Measurements from ENCODE around the gene CLIP4. TPM values are rescaled to one million over a fixed set of nuclear protein-coding genes. Genes with fewer than 3 reads are reported as not detected.
"Not testable (repeated sequence)": the region's sequence is repeated elsewhere in the genome, so short reads cannot be mapped to it uniquely, and the experiment has no call there.

CLIP4 gene
- total RNA-seq, 2 experiments from 2014 or later = 36.2 to 42.6 TPM

DNA sequence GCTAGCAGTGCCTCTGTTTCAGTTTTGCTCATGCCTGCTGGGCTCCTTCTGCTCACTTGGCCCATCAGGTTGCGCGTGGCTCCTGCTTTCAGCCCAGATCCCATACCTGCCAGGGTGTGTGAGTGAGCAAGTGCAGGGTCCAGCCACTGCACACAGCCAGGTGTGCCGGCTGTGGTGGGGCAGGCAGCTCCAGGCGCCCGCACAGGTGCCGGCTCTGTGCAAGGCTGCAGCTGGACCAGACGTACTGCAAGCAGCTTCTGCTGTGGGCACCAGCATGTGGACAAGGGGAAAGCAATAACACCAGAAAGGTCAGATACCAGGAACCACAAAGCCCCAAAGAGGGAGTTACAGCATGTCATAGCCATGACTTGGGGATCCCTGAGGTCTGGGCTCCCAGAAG lies 35.3 kb upstream of the CLIP4 start:
- peaks cover 5% of the 10 kb centered on the region for H3K27me3 Mint-ChIP-seq
- DNase-seq (no peak), ATAC-seq (ENCODE audit: low read depth) (no peak)
- POLR2A ChIA-PET = no interaction called here
- H3K27ac Mint-ChIP-seq = no peak overlapping the region
- H3K4me3 Mint-ChIP-seq = no peak overlapping the region
- no peaks in the 10 kb centered on the region for H3K4me1 Mint-ChIP-seq
- peaks cover 1% of the 10 kb centered on the region for H3K9me3 Mint-ChIP-seq
- no peaks in the 10 kb centered on the region for H3K36me3 Mint-ChIP-seq

DNA sequence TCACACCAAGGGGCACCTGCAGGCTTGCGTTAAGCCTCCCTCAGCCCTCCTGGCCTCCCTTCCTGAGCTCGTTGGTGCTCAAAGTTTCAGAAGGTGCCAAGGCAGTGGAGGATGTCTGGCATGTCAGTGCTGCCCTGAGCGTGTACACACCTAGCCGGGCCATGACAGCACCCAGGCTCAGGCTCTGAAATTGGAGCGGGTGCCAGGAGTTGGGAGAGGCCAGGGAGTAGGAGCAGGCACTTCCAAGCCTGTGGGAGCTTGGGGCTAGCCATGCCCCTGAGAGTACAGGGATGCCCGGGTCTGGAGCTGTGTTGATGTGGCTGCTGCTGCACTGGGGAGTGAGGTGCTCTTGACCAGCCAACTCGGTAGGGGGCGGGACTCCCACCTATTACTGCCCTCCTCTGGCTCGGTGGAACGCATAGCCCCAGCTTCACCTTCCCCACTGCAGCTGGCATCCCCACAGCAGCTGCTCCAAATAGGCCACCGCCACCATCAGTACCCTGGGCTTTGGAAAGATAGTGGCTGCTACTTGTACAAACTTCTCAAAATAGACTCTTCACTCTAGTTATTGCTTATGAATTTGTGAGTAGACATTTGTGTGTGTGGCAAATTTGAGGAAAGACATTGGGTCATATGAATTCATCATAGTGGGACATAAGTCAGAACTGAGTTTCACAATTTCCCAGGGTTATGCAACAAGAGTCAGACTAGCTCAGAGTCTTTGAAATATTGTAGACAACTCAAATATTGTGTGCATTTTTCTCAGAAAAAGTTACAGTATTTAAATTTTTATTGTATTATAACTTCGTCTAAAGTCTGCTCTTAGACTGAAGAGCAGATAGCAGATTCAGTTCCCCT lies 34.1 kb upstream of the CLIP4 start:
- H3K4me1 Mint-ChIP-seq = no peaks in the 10 kb centered on the region
- H3K27ac Mint-ChIP-seq = no peak overlapping the region
- H3K9me3 Mint-ChIP-seq = peaks cover 1% of the 10 kb centered on the region
- ATAC-seq (ENCODE audit: low read depth) = no peak
- H3K36me3 Mint-ChIP-seq = no peaks in the 10 kb centered on the region
- no peak for DNase-seq
- H3K27me3 Mint-ChIP-seq = peaks cover 5% of the 10 kb centered on the region
- no peak overlapping the region for H3K4me3 Mint-ChIP-seq
- POLR2A ChIA-PET = no interaction called here

DNA sequence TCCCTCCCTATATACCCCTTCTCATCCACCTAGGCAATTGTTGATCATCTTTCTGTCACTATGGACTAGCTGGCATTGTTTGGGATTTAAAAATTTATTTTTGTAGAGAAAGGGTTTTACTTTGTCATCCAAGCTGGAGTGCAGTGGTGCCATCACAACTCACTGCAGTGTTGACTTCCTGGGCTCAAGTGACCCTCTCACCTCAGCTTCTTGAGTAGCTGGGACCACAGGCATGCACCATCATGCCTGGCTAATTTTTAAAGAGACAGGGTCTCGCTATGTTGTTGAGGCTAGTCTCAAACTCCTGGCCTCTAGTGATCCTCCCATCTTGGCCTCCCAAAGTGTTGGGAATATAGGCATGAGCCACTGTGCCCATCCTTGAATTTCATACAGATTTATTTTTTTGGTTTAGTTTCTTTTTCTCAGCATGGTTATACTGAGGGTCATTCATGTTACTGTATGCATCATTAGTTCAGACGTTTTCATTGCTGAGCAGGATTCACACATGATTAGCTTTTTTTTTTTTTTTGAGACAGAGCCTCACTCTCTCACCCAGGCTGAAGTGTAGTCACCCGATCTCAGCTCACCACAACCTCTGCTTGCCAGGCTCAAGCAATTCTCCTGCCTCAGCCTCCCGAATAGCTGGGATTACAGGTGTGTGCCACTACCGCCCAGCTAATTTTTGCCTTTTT lies 32.3 kb upstream of the CLIP4 start:
- Mint-ChIP-seq H3K9me3 (peaks cover 1% of the 10 kb centered on the region), H3K27me3 (peaks cover 5% of the 10 kb centered on the region), H3K27ac (no peak overlapping the region), H3K4me1 (no peaks in the 10 kb centered on the region), H3K4me3 (no peak overlapping the region), H3K36me3 (no peaks in the 10 kb centered on the region)
- POLR2A ChIA-PET = no interaction called here
- DNase-seq (no peak), ATAC-seq (ENCODE audit: low read depth) (no peak)

DNA sequence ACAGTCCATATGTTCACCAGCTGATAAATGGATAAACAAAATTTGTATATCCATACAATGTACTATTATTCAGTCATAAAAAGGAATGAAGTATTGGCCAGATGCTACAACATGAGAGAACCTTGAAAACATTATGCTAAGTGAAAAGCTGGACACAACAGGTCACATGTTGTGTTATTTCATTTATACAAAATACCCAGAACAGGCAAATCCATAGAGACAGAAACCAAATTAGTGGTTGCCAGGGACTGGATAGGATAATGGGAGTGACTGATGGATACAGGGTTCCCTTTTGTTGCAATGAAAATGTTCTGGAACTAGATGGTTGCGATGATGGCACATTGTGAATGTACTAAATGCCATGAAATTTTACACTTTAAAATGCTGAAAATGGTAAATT lies 30.7 kb upstream of the CLIP4 start:
- no peaks in the 10 kb centered on the region for H3K4me1 Mint-ChIP-seq
- no peaks in the 10 kb centered on the region for H3K9me3 Mint-ChIP-seq
- H3K27me3 Mint-ChIP-seq = peaks cover 5% of the 10 kb centered on the region
- ATAC-seq (ENCODE audit: low read depth) (no peak), DNase-seq (no peak)
- no peak overlapping the region for H3K4me3 Mint-ChIP-seq
- no peak overlapping the region for H3K27ac Mint-ChIP-seq
- POLR2A ChIA-PET = no interaction called here
- no peaks in the 10 kb centered on the region for H3K36me3 Mint-ChIP-seq

DNA sequence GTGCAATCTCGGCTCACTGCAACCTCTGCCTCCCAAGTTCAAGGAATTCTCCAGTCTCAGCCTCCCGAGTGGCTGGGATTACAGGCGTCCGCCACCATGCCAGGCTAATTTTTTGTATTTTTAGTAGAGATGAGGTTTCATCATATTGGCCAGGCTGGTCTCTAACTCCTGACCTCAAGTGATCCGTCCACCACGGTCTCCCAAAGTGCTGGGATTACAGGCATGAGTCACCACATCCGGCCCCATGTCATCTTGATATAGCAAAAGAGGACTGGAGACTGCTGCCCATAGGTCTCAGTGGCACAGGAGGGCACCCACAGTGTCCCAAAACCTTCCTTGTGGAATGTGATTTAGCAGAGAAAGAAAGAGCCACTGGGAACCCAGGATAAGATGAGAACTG lies 24.9 kb upstream of the CLIP4 start:
- not testable (repeated sequence) for ATAC-seq (ENCODE audit: low read depth); H3K4me3 Mint-ChIP-seq
- peaks cover 11% of the 10 kb centered on the region for H3K27me3 Mint-ChIP-seq

DNA sequence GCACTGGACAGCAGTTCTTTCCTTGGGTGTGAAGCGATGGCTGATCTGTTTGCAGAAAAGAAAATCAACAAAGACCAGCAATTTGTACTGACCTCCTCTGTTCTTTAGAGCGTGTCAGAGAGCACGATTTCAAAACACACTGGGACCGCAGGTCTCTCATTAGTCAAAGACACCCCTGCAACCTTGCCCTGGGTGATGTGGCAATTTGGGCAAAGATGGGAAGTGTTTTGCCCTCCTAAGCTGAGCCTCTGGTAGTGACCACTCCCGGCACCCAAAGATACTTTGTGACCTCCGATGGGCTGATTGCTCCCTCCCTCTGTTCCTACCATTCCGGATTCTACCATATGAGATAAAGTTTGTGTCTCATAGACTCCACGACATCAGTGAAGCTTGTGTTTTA lies 18.2 kb upstream of the CLIP4 start:
- Mint-ChIP-seq H3K36me3 (no peaks in the 10 kb centered on the region), H3K4me3 (no peak overlapping the region), H3K27ac (no peak overlapping the region), H3K9me3 (no peaks in the 10 kb centered on the region), H3K27me3 (peaks cover 6% of the 10 kb centered on the region), H3K4me1 (no peaks in the 10 kb centered on the region)
- no peak for DNase-seq
- POLR2A ChIA-PET = no interaction called here
- ATAC-seq (ENCODE audit: low read depth) = no peak

More for the DNA sequence above, 24.9 kb upstream of the CLIP4 start:
- H3K27ac Mint-ChIP-seq, H3K9me3 Mint-ChIP-seq, DNase-seq, POLR2A ChIA-PET, H3K36me3 Mint-ChIP-seq, H3K4me1 Mint-ChIP-seq: not testable (repeated sequence)

DNA sequence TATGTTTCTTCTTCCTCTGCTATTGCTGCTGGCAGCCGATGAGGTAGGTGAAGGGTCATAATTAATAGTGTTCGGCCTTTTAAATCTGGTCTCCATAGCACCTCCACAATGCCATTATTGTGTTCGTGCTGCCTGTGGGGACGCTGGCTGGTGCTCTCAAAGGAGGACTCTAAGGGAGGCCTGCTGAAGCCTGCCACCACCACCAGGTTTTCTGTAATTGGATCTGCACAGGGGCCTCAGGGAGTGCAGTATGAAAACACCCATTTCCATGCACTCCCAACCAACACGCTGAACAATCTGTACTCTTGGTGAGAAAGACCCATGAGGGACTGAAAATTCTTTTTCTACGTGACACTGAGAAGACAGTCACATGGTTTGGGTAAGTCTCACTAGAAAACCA lies 17.6 kb upstream of the CLIP4 start:
- ATAC-seq (ENCODE audit: low read depth) = no peak
- POLR2A ChIA-PET = no interaction called here

DNA sequence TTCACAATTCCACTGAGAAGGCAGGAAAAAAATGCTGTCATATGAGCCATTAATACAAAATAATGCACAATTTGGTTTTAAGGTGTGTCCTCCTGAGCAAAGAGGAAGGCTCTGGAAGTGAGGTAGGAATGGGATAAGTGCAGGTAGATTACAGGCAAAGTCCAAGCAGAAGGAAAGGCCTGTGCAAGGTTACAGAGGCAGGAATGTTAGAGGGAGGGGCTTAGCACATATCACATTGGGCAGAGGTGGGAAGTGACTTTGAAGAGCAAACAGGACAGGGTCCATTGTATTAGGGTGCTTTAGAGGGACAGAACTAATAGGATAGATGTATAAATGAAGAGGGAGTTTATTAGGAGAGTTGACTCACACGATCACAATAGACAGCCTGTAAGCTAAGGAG lies 14.7 kb upstream of the CLIP4 start:
- Mint-ChIP-seq H3K4me3 (no peak overlapping the region), H3K36me3 (no peaks in the 10 kb centered on the region), H3K27ac (no peak overlapping the region), H3K27me3 (peaks cover 6% of the 10 kb centered on the region), H3K9me3 (no peaks in the 10 kb centered on the region), H3K4me1 (peaks cover 3% of the 10 kb centered on the region)
- no peak for ATAC-seq (ENCODE audit: low read depth)
- POLR2A ChIA-PET = no interaction called here
- no peak for DNase-seq

More for the DNA sequence above, 17.6 kb upstream of the CLIP4 start:
- DNase-seq = no peak
- Mint-ChIP-seq H3K9me3 (no peaks in the 10 kb centered on the region), H3K4me1 (peaks cover 1% of the 10 kb centered on the region), H3K27me3 (peaks cover 6% of the 10 kb centered on the region), H3K36me3 (no peaks in the 10 kb centered on the region), H3K4me3 (no peak overlapping the region), H3K27ac (no peak overlapping the region)

DNA sequence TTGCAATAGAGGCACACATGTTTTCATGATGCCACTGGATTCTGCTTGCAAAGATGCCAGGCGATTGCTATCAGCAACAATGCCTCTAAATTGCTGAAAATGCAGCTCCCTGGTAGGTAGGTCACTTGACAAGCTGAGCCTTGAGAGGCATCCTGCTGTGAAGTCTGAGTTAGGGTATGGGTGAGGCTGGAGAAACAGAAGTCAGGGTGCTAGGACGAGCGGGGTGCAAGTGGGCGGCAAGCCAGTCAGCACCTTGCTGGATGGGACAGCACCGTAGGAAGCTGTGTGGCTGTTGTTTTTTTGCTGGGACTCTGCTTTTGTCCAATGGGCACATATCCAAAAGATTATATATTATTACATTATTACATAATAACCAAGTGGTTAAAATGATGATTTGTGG lies 10.5 kb upstream of the CLIP4 start:
- H3K9me3 Mint-ChIP-seq = no peaks in the 10 kb centered on the region
- POLR2A ChIA-PET = interaction anchor here (1.7 kb wide), 1 partner anchor 9 kb away, joined by 4 read pairs; no protein-coding TSS in a partner anchor
- peaks cover 6% of the 10 kb centered on the region for H3K27me3 Mint-ChIP-seq
- H3K36me3 Mint-ChIP-seq = no peaks in the 10 kb centered on the region
- no peak overlapping the region for H3K4me3 Mint-ChIP-seq
- no peak for DNase-seq
- ATAC-seq (ENCODE audit: low read depth) = no peak
- no peak overlapping the region for H3K27ac Mint-ChIP-seq
- H3K4me1 Mint-ChIP-seq = peaks cover 3% of the 10 kb centered on the region

DNA sequence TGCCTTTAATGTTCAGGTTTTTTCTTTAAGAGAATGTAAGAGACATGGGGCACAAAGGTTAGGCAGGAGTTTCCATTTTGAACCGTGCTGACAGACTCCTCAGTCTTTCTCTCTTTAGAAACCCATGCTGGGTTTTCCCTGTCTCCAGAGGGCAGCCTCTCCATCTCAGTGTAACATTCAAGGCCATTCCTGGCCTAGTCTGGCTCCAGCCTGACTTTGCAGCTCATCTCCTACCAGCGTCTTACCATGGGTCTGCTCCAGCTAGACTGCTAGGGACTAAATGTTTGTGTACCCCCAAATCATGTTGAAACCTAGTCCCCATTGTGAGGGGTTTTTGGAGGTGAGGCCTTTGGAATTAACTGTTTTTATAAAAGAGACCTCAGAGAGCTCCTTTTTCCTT lies 9.8 kb upstream of the CLIP4 start:
- peaks cover 3% of the 10 kb centered on the region for H3K4me1 Mint-ChIP-seq
- H3K9me3 Mint-ChIP-seq = no peaks in the 10 kb centered on the region
- H3K4me3 Mint-ChIP-seq = no peak overlapping the region
- ATAC-seq (ENCODE audit: low read depth) (no peak), DNase-seq (no peak)
- H3K27me3 Mint-ChIP-seq = peaks cover 6% of the 10 kb centered on the region
- H3K27ac Mint-ChIP-seq = no peak overlapping the region
- no peaks in the 10 kb centered on the region for H3K36me3 Mint-ChIP-seq
- POLR2A ChIA-PET = interaction anchor here (1.7 kb wide), 1 partner anchor 8 kb away, joined by 4 read pairs; no protein-coding TSS in a partner anchor

DNA sequence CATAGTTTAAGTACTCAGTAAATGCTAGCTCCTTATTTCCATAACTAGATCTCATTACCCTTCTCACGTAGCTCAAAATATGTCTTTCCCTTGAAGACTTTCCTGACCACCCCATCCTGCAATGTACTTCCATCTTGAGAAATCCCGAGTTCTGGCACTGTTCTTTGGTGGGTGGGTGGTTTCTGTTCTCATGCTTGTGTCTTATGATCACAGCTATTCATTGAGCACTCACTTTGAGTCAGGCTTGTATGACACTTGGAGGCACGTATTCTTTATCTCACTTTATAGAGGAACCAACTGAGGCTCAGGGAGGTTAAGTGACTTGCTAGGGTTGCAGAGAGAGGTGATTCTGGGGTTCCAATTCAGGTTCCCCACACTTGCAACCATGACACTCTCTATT lies 9.0 kb upstream of the CLIP4 start:
- Mint-ChIP-seq H3K27me3 (peaks cover 6% of the 10 kb centered on the region), H3K36me3 (no peaks in the 10 kb centered on the region), H3K4me3 (no peak overlapping the region), H3K4me1 (peaks cover 6% of the 10 kb centered on the region), H3K9me3 (no peaks in the 10 kb centered on the region), H3K27ac (no peak overlapping the region)
- POLR2A ChIA-PET = no interaction called here
- ATAC-seq (ENCODE audit: low read depth) (no peak), DNase-seq (no peak)

DNA sequence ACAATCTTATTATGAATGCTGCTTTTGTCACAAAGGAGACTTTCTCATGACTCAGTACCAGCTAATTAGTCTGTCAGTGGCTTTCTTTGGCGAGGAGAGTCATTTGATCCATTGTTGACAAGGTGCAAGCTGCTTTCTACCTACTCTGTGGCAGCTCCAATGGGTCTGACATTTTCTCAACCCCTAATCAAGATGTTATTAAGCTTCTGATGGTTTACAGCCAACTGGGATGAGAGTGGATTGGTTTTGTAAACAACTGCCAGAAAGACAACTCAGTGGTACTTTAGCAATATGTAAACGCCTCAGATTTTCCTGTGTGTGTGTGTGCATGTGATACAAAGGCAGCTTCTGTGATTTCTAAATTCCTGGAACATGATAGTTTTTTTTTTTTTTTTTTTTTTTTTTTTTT lies 8.2 kb upstream of the CLIP4 start:
- POLR2A ChIA-PET = no interaction called here
- Mint-ChIP-seq H3K27ac (no peak overlapping the region), H3K36me3 (no peaks in the 10 kb centered on the region), H3K9me3 (no peaks in the 10 kb centered on the region), H3K27me3 (peaks cover 6% of the 10 kb centered on the region), H3K4me1 (peaks cover 6% of the 10 kb centered on the region), H3K4me3 (no peak overlapping the region)
- ATAC-seq (ENCODE audit: low read depth) (no peak), DNase-seq (no peak)

DNA sequence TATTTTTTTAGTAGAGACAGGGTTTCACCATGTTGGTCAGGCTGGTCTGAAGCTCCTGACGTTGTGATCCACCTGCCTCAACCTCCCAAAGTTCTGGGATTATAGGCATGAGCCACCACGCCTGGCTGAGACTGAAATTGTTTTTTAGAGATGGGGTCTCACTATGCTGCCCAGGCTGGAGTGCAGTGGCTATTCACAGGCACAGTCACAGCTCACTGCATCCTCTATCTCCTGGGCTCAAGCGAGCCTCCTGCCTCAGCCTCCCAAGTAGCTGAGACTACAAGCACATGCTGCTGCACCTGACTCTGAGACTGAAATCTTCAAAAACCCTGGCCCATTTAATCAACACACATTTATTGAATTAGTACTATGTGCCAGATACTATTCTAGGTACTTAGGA lies 7.7 kb upstream of the CLIP4 start:
- H3K9me3 Mint-ChIP-seq; H3K27ac Mint-ChIP-seq; H3K4me1 Mint-ChIP-seq; DNase-seq; H3K36me3 Mint-ChIP-seq; H3K4me3 Mint-ChIP-seq; ATAC-seq (ENCODE audit: low read depth); POLR2A ChIA-PET; H3K27me3 Mint-ChIP-seq: not testable (repeated sequence)

DNA sequence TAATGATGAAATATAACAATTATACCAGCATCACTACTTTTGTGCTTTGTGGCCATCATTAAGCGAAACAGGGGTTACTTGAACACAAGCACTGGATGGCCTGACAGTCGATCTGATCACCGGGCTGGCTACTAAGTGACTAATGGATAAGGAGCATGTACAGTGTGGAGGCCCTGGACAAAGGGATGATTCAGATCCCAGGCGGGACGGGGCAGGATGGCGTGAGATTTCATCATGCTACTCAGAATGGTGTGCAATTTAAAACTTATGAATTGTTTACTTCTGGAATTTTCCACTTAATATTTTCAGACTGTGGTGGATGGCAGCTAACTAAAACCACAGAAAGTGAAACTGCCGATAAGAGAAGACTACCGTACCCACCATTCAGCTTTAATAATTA lies 7.0 kb upstream of the CLIP4 start:
- no peaks in the 10 kb centered on the region for H3K36me3 Mint-ChIP-seq
- no peaks in the 10 kb centered on the region for H3K9me3 Mint-ChIP-seq
- H3K4me3 Mint-ChIP-seq = no peak overlapping the region
- H3K27me3 Mint-ChIP-seq = peaks cover 13% of the 10 kb centered on the region
- ATAC-seq (ENCODE audit: low read depth) (no peak), DNase-seq (no peak)
- POLR2A ChIA-PET = no interaction called here
- H3K27ac Mint-ChIP-seq = no peak overlapping the region
- H3K4me1 Mint-ChIP-seq = peaks cover 3% of the 10 kb centered on the region

All from activated naive CD8-positive, alpha-beta T cell treated with anti-CD3 and anti-CD28 coated beads, Interleukin-2, amount 10 ng/mL, durations not matched to agents 7 days and 5 days (primary cell).